Measurements from ENCODE around the gene TMEM258. TPM values are rescaled to one million over a fixed set of nuclear protein-coding genes. Genes with fewer than 3 reads are reported as not detected.

Gene TMEM258
- total RNA-seq, 1 experiment from 2014 or later: 184 TPM

DNA sequence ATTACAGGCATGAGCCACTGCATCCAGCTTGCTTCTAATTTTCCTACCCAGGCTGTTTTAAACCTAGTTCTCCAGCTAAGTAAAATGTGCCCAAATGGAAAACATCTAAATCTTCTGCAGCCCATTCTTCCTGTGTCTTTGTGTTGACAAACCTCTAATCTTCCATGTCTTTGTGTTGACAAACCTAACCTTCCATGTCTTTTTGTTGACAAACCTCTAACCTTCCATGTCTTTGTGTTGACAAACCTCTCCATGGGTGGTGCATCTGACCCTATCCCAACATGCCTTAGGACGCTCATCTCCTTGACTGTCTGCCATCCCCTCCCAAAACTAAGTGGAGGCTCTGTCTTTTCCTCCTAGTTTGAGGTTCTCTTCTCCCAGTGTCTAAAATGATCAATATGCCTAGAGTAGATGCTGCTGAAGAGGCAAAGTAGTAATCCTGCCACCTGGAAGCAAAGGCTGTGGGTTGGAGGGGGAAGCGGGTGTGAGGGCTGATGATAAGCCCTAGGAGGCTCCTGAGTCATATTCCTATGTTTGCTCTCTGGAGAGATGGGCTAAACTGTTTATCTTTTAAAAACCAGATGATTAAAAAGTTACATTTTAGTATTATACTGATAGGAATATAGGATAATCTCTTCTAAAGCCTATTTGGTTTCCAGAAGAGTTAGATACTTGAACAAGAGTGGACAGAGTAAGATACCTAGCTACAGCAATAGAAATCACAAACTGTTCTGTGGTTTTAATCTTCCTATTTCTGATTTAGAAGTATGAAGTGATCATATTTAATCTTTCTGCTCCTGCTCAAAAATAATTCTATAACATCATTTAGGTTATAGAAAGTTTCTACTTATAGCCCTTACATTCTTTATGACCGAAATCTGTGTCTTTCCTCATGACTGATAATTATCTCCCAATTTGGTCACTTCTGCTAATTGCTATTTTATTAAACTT, 8.2 kb upstream of the TMEM258 start:
- POLR2A ChIA-PET: interaction anchor here (0.6 to 1.1 kb wide), 2 partner anchors 15 to 92 kb away, joined by 3 to 4 read pairs; no protein-coding TSS in a partner anchor
- Mint-ChIP-seq H3K9me3 (ENCODE audit: unreplicated experiment) (no peaks in the 10 kb centered on the region), H3K4me1 (ENCODE audit: insufficient read depth, unreplicated experiment) (peaks cover 6% of the 10 kb centered on the region), H3K36me3 (ENCODE audit: insufficient read depth, unreplicated experiment) (peaks cover 20% of the 10 kb centered on the region), H3K27me3 (ENCODE audit: insufficient read depth, unreplicated experiment) (no peaks in the 10 kb centered on the region), H3K4me3 (ENCODE audit: unreplicated experiment) (no peak overlapping the region), H3K27ac (ENCODE audit: low read depth, unreplicated experiment) (no peak overlapping the region)
- BruUV-seq (replicated peaks): no TSS peak
- TF ChIP-seq, protein P1, sequence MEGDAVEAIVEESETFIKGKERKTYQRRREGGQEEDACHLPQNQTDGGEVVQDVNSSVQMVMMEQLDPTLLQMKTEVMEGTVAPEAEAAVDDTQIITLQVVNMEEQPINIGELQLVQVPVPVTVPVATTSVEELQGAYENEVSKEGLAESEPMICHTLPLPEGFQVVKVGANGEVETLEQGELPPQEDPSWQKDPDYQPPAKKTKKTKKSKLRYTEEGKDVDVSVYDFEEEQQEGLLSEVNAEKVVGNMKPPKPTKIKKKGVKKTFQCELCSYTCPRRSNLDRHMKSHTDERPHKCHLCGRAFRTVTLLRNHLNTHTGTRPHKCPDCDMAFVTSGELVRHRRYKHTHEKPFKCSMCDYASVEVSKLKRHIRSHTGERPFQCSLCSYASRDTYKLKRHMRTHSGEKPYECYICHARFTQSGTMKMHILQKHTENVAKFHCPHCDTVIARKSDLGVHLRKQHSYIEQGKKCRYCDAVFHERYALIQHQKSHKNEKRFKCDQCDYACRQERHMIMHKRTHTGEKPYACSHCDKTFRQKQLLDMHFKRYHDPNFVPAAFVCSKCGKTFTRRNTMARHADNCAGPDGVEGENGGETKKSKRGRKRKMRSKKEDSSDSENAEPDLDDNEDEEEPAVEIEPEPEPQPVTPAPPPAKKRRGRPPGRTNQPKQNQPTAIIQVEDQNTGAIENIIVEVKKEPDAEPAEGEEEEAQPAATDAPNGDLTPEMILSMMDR (IDR thresholded peaks at IDR 0.05; ENCODE audit: unreplicated experiment): no peak
- CTCF ChIA-PET: interaction anchor here (0.6 to 6.7 kb wide), 8 partner anchors 48 to 307 kb away, joined by 3 to 110 read pairs (median 6); partner anchors contain the start of gene BEST1
- DNase-seq (ENCODE audit: unreplicated experiment): no peak
- intact Hi-C loops (cut with micrococcal nuclease): no loop called here

DNA sequence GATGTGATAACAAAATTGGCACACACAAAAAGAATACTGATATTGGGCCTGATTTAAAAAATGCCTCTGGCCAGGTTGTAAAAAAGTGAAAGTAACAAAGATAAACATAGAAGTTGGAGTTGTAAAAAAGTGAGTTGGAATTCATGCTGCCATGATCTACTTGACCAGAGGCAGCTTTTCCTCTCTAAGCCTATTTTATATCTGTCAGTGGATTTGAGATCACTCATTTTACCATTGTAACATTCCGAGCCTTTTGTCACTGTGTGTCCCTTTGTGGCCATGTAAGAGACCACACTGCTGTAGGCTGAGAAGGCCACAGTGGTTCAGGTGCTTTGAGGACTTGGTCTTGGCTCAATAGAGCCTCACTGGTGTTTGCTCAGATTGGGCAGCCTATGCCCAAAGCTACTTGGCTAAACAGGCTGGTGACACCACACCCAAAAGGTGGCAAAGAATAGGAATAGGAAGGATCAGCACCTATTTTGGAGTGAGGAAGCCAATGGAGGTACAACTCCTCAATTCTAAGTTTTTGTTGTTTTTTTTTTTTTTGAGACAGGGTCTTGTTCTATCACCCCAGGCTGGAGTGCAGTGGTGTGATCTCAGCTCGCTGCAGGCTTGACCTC, 7.4 kb upstream of the TMEM258 start:
- peaks cover 6% of the 10 kb centered on the region for H3K4me1 Mint-ChIP-seq (ENCODE audit: insufficient read depth, unreplicated experiment)
- TF ChIP-seq, protein P1 (IDR thresholded peaks at IDR 0.05; ENCODE audit: unreplicated experiment): no peak
- intact Hi-C loops (cut with micrococcal nuclease): no loop called here
- ChIA-PET POLR2A (interaction anchor here (0.6 kb wide), 1 partner anchor 93 kb away, joined by 3 read pairs; no protein-coding TSS in a partner anchor), CTCF (interaction anchor here (0.6 to 12.8 kb wide), 9 partner anchors 20 to 308 kb away, joined by 3 to 148 read pairs (median 23); partner anchors contain the start of gene BEST1)
- DNase-seq (ENCODE audit: unreplicated experiment): no peak
- BruUV-seq (replicated peaks): no TSS peak
- no peaks in the 10 kb centered on the region for H3K27me3 Mint-ChIP-seq (ENCODE audit: insufficient read depth, unreplicated experiment)
- H3K4me3 Mint-ChIP-seq (ENCODE audit: unreplicated experiment): no peak overlapping the region
- peak overlapping the region; percentile 44 for H3K27ac Mint-ChIP-seq (ENCODE audit: low read depth, unreplicated experiment)
- peaks cover 23% of the 10 kb centered on the region for H3K36me3 Mint-ChIP-seq (ENCODE audit: insufficient read depth, unreplicated experiment)
- H3K9me3 Mint-ChIP-seq (ENCODE audit: unreplicated experiment): no peaks in the 10 kb centered on the region

DNA sequence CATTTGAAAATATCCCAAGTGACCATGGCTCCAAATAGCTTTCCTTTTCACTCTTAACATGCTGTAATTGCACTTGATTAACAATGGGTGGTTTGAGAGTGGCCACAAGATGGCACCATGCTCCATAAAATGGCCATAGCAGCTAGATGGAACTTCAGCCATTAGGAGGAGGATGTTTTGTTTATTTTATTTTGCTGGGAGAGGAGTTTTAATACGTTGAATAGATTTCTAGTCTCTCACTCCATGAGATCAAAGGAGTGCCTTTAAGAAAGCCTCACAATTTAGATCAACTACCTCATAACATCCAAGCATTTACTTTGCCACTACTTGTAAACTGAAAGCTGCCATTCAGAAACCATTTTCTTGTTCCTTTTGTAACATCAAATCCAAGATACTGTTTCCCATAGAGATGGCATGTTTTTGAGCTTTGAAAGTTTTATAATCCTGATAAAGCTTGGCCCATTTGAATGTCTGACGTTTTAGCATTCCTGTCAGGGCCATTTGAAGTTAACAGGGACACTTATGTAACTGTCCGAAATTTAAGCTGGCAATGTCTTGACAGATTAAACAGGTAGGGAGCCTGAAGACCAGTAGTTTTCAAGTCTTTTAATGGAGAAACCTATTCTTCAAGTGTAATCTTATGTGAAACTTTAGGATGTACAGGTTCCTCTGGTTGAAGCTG, 5.0 kb upstream of the TMEM258 start:
- no peaks in the 10 kb centered on the region for H3K27me3 Mint-ChIP-seq (ENCODE audit: insufficient read depth, unreplicated experiment)
- CTCF ChIA-PET: interaction anchor here (0.6 to 12.8 kb wide), 57 partner anchors 9 to 577 kb away, joined by 3 to 148 read pairs (median 4); partner anchors contain the start of genes BEST1, FADS1 and FADS2
- peak overlapping the region; percentile 19 for H3K27ac Mint-ChIP-seq (ENCODE audit: low read depth, unreplicated experiment)
- TF ChIP-seq, protein P1 (IDR thresholded peaks at IDR 0.05; ENCODE audit: unreplicated experiment): peak; percentile 87
- POLR2A ChIA-PET: interaction anchor here (0.5 to 3.0 kb wide), 18 partner anchors 15 to 324 kb away, joined by 3 to 23 read pairs (median 6); partner anchors contain the start of gene FTH1
- H3K9me3 Mint-ChIP-seq (ENCODE audit: unreplicated experiment): no peaks in the 10 kb centered on the region
- intact Hi-C loops (cut with micrococcal nuclease): loop anchor here (1.0 kb wide), 6 partner anchors 74 to 311 kb away; no protein-coding TSS in a partner anchor
- H3K4me3 Mint-ChIP-seq (ENCODE audit: unreplicated experiment): no peak overlapping the region
- peaks cover 22% of the 10 kb centered on the region for H3K36me3 Mint-ChIP-seq (ENCODE audit: insufficient read depth, unreplicated experiment)
- DNase-seq (ENCODE audit: unreplicated experiment): peak; percentile 81
- H3K4me1 Mint-ChIP-seq (ENCODE audit: insufficient read depth, unreplicated experiment): peaks cover 6% of the 10 kb centered on the region
- no TSS peak for BruUV-seq (replicated peaks)

Measured in MCF 10A (cell line).